GM10847 (cell line): ENCODE measurements around the gene ATP12A.

ENCODE experiments used
- POLR2A ChIP-seq: IDR thresholded peaks from 2 replicates; pipeline ENCODE4 v1.6.1; 2011; ENCODE audit not compliant: insufficient read length; ENCODE audit errors: extremely low read depth

The ATP12A gene

GRCh38 chr13:24680258-24680920 lies at the start of gene ATP12A:
TSS of gene ATP12A (plus strand) at chr13:24680408. CDS start at chr13:24680744, 336 bp downstream.
- TF ChIP-seq POLR2A, result no peak

- TF ChIP-seq POLR2A, result no peak
These were observed 49.2 kb upstream of the ATP12A start for GRCh38 chr13:24630851-24631620.

- no peak for TF ChIP-seq POLR2A
These were observed 48.3 kb upstream of the ATP12A start for GRCh38 chr13:24631922-24632321.

GRCh38 chr13:24632382-24633121 lies 47.7 kb upstream of the ATP12A start:
- TF ChIP-seq POLR2A, result no peak

- TF ChIP-seq POLR2A, result no peak
These were observed 43.4 kb upstream of the ATP12A start for GRCh38 chr13:24636776-24637175.

- TF ChIP-seq POLR2A, result no peak
These were observed 42.1 kb upstream of the ATP12A start for GRCh38 chr13:24638096-24638495.

GRCh38 chr13:24640752-24641151 lies 39.5 kb upstream of the ATP12A start:
- no peak for TF ChIP-seq POLR2A

- no peak for TF ChIP-seq POLR2A
These were observed 38.0 kb upstream of the ATP12A start for GRCh38 chr13:24642219-24642618.

- no peak for TF ChIP-seq POLR2A
These were observed 36.2 kb upstream of the ATP12A start for GRCh38 chr13:24644036-24644435.

- no peak for TF ChIP-seq POLR2A
These were observed 31.9 kb upstream of the ATP12A start for GRCh38 chr13:24648271-24648670.

GRCh38 chr13:24648983-24649687 lies 31.1 kb upstream of the ATP12A start:
- no peak for TF ChIP-seq POLR2A

GRCh38 chr13:24649688-24650043 lies 30.5 kb upstream of the ATP12A start:
- TF ChIP-seq POLR2A, result no peak

- no peak for TF ChIP-seq POLR2A
These were observed 30.0 kb upstream of the ATP12A start for GRCh38 chr13:24650161-24650560.

GRCh38 chr13:24651718-24652345 lies 28.4 kb upstream of the ATP12A start:
- TF ChIP-seq POLR2A, result no peak

GRCh38 chr13:24652359-24652758 lies 27.8 kb upstream of the ATP12A start:
- no peak for TF ChIP-seq POLR2A

GRCh38 chr13:24654741-24655140 lies 25.5 kb upstream of the ATP12A start:
- TF ChIP-seq POLR2A, result no peak

GRCh38 chr13:24659239-24659638 lies 21.0 kb upstream of the ATP12A start:
- TF ChIP-seq POLR2A, result no peak
